Panc1 (cell line): ENCODE results near the gene ZCCHC14.

ENCODE experiments used
- CTCF ChIP-seq: fragments of 450-650 bp; IDR thresholded peaks from 2 replicates; pipeline ENCODE4 v1.5.1; 2017; ENCODE audit warnings: mild to moderate bottlenecking
- POLR2AphosphoS5 ChIP-seq: IDR thresholded peaks from 2 replicates; pipeline ENCODE4 v1.6.1; 2012; ENCODE audit warnings: mild to moderate bottlenecking, low read depth, low read length, moderate library complexity
- SIN3A ChIP-seq: IDR thresholded peaks from 2 replicates; pipeline ENCODE4 v1.6.1; 2012; ENCODE audit warnings: low read depth, mild to moderate bottlenecking, low read length, moderate library complexity, borderline replicate concordance; ENCODE audit not compliant: insufficient read depth

- TF ChIP-seq POLR2AphosphoS5 (no peak), CTCF (no peak), SIN3A (no peak)
Observed at GRCh38 chr16:87434146-87434667, 58.6 kb downstream of the ZCCHC14 start.
